Stimulated activated CD4-positive, alpha-beta T cell treated with anti-CD3 and anti-CD28 coated beads, TNF-alpha, amount 100 ng/mL, for 4 hours (primary cell): ENCODE data around the gene NECTIN1.

Experiments used
- DNase-seq, 3 experiments: peaks; one replicate each; pipeline ENCODE4 v3.0.0-alpha.2; 2020; ENCODE audit warnings: low read depth in 3 of 3

NECTIN1 gene

DNA sequence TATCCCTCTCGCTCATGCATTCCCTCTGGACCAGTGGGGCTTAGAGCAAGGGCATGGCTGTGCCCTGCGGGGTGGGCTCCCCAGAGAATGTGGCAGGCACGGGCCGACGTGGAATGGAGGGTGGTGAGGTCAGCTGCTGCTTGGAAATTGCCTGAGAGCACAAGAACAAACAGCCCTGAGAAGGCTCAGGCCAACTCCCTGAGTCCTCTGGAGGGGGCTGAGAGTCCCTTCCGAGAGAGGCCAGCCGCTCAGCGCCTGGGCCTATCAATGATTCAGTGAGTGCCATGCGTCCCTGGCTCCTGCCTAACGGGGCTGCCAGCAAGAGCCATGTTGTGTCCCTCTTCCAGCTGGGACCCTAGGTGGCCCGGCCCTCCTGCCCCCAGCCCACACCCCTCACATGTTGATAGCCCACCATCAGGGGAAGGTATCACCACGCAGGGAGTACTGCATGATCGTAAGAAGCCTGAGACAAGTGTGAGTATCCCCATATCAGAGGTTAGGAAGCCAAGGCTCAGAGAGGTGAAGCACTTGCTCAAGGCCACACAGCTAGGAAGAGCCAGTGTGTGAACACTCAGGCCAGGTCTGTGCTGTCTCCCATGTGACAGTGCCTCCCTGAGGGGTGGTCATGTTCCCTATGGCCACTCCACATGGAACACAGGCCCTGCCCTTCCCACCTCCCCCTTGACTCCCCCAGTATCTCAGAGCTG lies 55.8 kb downstream of the NECTIN1 start:
- no peak for DNase-seq

DNA sequence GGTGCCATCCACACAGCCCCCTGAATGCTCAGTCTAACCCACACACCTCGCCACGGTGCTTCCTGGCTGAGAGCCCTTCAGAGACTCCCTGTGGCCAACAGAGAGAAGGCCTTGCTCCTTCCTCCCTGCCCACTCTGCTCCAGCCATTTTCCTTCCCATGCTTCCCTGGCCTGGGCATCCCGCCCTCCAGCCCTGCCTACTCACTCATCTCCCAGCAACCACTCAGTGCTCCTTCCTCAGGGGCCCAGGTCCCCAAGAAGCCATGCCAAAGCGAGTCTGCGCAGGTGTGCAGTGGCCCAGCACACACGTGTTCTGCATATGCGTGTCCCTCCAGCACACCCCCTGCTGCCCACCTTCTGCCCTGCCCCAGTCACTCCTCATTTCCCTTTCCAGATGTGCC lies 56.4 kb downstream of the NECTIN1 start:
- DNase-seq, result no peak

DNA sequence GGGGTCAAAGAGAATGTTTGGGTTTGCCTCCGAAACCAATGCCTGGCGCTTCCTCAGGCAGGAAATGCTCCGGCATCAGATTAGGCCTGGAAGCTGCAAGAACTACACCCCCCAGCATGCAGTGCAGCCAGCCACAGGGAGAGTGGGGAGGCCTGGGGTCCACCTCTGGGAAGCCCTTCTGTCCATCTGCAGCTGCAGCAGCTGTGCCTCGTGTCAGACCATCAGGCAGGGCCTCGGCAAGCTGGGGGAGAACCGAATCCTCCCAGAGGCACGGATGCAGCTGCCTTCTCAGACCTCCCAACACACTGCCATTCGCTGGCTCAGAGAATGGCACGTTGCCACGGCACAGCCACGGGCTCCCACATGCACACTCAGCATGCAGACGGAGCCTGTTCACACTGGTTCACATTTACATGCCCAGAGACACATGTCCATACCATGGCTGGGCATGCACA lies 57.4 kb downstream of the NECTIN1 start:
- no peak for DNase-seq

DNA sequence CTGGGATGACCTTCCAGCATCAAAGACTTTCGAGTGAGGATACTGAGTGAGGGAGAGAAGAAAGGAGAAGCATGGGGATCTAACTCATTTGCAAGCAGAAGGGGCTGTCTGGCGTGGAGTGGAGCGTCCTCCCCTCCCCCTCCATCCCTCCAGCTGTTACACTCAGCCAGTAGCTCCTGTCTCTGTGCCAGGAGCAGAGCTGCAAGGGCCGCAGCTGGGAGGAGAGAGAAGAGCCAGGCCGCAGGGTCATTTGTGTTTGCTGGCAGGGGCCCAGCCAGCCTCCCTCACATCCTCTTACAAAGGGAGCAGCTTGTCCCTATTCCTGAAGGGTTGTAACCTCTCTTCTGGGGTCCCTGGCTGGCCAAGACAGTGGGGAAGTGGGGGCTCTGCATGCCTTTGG lies 57.9 kb downstream of the NECTIN1 start:
- no peak for DNase-seq

DNA sequence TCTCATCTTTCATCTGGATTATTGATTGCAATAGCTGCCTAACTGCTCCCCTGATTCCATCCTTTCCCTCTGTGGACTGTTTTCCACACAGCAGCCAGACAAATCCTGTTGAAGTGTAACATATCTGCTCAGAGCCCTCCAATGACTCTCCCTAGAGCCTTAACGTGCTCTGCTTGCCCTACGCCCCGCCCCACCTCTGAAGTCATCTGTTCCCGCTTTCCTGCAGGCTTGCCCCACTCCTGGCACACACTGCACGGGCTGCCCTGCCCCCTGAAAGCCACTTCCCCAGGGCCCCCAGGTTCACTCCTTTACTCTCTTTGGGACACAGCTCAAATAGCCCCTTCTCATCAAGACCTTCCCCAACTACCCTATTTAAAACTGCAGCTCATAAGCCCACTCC lies 59.5 kb downstream of the NECTIN1 start:
- no peak for DNase-seq

DNA sequence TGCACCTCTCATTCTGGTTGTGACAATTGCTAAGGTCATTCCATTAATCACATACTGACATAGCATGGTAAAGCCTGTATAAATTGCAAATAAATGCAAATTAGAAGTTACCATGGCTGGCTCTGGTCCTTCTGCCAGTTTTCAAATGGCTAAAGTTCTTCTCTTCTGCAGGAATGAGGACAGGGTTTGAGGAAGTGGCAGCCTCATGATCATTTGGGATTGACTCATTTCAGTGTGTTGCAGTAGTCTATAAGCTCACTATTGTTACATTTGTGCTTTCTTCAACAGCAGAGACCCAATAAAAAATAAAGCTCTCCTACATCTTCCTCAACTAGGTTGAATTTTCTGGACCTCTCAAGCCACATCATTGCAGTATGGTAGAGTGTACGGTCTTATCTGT lies 60.3 kb downstream of the NECTIN1 start:
- no peak for DNase-seq

DNA sequence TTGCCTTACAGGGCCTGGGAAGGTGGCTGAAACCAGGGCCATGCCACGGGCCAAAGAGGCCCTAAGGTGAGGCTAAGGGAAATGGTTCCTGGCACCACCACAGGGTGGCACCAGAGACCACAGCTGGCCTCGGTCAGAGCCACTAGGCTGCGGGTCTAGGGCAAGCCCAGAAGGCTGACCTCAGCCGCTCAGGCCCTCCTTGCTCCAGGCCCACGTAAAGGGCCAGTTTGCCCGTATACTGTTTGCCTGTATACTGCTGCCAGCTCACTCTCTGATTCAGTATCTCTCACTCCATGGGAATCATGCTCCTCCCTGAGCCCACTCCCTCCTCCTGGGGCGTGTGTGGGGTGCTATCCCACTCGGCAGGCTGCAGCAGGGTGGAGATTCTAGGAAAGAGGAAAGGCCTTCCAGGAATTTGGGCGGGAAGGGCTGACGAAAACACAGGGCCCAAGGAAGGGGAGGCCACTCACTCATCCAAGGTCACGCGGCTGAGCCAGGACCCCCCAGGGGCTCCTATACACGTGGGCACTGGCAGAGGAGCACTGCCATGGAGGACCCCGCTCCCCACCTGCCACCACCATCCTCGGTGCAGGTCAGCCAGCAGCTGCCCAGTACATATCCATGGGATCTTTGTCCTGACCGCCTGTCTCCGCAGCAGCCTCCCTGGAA lies 62.4 kb downstream of the NECTIN1 start:
- DNase-seq, result peak; percentile 30 to 36 (median 31)

DNA sequence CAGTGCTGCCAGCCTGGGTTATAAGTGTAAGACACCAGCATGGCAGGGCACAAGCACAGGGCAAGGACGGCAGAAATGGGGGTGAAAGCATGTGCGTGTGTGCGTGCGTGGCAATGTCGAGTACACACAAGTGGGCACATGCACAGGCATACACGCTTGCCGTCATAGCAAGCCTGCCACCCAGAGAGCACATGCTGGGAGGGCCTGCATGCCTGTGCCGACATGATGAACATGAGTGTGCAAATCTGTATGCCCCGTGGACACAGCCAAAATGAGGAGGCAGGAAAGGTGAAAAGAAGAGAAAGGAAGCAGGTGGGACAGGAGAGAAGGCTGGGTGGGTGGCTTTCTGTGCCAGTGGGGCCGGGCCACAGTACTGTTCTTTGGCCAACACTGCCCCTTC lies 62.9 kb downstream of the NECTIN1 start:
- DNase-seq, result no peak

DNA sequence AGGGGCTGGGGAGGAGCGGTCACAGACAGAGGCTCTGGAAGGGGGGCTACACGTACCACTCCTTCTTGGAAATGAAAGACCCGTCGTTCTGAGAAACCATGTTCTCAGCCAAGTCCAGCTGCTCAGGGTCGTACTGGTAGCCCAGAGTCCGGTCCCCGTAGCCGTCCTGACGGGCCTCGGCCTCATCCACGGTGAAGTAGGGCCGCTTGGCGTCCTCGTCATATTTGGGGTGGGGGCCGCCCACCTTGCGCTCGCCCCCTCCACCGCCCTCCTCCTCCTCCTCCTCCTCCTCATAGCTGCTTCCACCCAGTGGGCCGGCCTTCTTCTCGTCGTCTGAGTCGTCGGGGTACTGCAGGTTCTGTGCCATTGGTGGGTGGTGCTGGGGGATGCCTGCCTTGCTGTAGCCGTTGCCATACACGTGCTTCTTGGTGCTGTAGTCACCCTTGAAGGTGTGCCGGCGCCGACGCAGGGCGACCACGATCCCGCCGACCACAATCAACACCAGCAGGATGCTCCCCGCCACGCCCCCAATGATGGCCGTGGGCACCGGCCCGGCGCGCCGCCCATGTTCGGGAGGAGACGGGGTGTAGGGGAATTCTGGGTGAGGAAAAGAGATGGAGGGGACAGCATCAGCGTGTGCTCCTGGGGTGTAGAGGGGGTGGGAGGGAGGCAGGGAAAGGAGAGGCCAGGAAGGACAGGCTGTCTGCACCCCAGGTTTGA lies 64.1 kb downstream of the NECTIN1 start:
- DNase-seq, result no peak

DNA sequence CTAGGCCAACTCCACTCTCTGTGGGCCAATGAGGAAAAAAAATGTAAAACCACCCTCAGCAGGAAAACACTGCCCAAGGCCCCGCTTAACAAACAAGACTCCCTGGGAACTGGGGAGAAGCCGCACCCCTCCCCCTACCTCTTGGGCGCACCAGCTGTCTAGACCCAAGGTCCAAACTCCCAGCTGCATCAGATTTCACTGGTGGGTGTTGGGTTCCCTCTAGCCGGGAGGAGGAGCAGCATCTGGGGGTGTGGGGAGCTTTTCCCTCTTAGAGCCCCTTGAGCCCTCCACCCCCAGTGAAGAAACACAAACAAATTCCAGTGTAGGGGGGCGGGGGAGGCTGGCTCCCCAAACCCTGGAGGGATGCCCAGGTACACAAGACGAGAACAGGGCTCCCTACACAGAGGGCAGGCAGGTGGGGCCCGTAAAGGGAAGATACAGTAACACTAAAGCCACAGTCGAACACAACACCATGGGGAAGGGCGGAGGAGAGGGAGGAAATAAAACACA lies 64.9 kb downstream of the NECTIN1 start:
- DNase-seq, result no peak

DNA sequence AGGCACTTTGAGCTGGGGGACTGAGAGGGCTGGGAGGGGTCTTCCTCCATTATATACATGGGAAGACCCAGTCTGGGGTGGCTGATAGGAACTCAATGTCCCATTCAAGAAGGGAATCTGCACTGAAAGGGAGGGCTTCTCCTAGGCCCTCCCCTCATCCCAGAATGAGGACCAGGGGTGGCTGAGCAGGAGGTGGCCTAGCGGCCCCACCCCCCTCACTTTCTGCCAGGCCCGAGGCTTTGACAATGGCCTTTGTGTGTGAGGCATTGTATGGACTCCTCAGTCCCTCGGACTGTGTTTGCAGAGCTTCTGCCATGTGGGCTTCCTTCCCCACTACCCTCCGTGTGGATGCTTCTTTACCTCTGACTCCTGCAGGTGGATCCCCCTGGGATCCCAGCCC lies 65.7 kb downstream of the NECTIN1 start:
- DNase-seq, result no peak

DNA sequence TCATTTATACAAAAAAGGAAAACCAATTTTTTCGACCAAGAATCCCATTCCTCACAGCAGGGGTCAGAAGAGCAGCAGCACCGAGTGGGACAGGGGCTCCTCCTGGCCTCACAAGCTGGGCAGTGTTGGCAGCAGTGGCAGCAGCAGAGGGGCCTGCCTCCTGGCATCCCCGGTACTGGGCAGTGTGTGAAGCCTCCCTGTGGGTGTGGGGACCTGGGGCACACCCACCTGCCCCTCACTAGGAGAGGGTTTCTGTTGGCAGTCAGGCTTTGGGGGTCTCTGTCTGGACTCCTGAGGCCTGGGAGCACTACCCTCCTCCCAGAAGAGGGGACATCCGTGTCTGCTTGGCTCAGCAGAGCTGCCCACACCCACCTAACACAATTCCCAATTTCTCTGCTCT lies 67.8 kb downstream of the NECTIN1 start:
- no peak for DNase-seq

DNA sequence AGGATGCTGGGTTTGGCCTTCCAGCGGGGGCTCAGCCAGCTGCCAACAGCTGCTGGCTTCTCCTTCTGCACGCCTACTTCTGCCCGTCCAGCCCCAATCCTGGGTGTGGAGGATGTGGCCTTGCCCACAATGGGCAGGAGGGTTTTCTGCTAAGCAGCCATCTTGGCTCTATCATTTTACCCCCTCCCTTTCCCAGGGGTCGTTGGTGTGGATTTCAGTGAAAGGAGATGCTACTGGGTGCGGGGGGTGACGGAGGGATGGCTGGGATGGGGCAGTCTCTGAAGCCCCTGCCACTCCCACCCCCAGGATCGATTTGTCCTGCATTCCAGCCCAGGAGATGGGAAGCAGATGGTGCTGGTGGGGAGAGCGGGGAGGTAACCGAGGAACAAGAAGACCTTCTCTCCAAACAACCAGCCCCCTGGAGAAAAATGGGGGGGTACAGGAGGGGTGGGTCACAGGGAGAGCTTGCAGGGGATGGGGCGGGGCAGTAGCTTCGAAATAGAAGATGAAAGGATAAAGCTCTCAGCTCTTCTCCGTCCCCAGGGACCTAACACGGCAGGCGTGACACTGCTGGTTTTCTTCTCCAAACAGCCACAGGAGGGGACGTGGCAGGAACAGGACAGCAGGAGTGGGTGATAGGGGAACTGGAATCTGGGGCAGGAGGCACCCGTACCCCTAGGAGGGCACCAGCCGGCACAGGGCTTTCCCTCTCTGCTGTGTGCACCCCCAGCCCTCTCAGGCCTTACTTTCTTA lies 68.9 kb downstream of the NECTIN1 start:
- no peak for DNase-seq

DNA sequence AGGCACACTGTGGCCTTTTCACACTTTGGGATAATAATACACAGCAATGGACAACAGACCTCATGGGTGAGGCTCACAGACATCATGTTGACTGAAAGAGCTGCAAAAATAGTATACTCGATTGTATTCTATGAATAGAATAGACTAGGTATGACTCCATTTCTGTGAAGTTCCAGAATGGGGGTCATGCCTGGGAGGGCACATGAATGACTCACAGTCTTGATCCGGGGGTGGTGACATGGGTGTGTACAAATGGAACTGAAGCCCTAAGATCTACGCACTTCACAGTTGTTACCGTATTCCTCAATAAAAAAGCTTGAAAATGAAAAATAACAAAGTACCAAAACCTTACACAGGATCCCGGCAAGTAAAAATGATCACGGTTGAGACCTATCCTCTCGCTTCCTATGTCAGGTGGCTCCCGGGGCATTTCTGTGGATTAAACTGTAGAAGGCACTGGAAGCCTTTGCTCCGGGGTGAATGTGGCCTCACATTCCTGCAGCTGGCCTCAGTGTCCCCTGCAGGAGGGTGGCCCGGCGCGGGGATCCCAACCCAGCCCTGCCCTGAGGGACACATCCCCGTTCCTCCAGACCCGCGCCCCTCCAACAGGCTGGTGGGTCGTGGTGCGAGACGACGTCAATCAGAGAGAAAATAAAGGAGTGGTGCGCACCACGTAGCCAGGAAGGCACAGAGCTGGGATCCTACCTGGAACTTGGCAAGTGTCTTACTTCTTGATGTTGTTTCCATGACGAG lies 75.9 kb downstream of the NECTIN1 start:
- no peak for DNase-seq

DNA sequence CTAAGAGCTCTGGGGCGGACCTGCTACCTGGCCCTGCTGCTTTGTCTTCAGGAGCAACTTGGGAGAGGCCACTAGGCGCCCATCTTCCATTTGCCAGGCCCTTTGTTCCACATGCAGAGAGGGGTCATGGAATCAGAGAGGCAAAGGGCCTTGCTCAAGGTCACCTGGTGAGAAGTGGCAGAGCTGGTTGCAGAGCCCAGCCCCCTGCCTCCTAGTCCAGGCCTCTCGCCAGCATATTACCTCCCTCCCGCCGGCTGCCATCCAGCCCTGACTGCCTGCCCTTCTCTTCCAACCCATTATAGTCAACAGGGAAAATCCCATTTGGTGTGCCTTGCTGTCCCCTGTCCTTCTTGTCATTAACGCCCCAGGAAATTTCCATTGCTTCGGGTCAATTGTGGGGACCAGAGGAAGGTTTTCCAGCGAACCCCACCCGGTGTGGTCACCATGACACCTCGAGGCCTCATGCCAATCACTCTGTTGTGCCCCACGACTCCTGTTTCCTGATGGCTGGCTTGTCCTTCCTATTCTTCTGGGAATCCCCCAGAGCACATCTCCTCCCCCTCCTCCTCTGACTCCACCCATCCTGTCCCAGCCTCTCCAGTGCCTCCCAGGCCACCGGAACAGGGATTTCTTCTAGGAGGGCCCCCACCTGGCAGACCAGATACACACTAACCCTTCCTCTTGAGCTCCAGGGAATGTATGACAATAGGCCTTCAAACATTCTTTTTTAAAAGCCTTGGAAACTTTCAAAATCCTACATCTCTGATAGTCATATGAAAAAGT lies 77.0 kb downstream of the NECTIN1 start:
- DNase-seq, result no peak

DNA sequence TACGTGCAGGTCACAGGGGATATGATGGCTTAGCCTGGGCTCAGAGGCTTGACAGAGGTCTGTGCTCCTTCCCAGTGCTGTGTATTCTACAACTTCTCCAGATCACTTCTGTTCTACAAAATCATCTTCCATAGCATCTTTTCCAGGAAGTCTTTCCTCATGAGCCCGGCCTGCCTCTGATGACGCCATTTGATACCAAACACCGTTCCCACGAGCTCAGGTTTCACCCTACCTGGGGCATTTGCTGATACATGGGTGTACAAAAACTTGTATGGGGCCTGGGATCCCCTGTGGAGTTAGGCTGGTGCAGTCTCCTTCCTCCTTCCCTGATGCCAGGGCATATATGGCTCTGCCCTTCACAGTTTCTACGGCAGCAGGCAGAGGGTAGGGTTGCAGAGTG lies 78.7 kb downstream of the NECTIN1 start:
- DNase-seq, result no peak

DNA sequence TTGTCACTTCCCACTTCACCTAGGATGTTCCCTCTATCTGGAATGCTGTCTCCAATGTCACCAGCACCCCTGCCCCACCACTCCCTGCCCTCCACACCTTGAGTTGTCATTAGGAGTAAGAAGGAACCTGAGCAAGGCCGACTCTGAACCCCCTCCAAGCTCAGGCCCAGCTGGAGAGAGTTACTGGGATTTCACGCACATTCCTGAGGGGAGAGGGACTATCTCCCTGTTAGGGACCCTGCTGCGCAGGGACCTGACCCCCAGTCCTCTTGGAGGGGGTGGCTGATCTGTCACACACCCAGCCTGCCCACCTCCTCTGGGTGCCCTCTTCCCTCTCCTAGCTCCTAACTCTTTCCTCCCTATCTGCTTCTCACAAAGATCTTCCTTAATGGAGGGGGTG lies 81.7 kb downstream of the NECTIN1 start:
- DNase-seq, result no peak

DNA sequence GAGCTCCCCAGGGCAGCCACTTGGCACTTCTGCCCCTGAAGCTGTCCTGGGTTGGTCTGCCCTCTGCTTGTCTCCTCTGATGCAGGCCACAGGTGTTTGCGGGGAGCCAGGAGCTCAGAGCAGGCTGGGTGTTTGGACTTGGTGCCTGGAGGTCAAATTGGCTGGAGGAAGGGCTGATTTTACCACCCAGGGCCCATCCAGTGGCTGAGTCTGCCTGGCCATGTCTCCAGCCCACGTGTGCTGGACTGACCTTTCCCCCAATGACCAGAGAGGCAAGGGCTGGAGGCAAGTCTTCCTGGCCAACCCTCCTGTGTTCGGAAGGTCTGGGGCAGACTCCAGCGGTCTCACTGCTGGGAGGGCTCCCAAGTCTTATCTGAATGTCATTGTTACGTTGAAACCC lies 84.0 kb downstream of the NECTIN1 start:
- DNase-seq, result no peak

DNA sequence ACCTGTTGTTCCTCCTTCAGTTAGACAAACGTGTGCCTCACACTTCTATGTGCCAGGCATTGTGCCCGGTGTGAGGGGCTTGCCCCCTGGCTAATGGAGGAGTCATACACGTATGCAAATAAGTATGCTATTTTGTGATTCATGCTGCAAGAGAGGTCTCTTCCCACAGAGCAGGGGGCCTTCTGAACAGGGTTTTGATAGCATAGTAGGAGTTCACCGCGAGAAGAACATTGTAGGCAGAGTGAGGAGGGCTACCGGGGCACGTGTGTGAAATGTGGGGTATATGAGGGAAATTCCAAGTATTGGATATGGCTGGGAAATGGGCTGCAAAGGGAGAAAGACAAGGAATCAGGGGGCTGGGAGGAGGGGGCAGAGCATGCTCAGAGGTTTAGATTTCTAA lies 84.5 kb downstream of the NECTIN1 start:
- DNase-seq, result no peak

DNA sequence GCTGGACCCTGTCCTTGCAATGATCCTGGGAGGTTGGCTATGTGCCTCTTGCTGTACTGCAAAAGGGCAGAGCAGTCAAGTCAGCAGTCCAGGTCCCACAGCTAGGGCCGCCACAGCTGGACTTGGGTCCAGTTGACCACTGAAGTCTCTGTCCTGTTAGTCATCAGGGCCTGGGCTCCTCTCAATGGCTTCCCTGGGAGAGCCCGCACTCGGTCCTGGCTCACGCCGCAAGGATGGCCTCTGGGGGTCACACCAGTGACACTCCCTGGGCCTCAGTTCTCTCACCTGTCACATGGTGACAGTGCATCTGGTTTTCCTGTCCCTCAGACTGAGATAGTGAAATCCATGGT lies 85.1 kb downstream of the NECTIN1 start:
- DNase-seq, result no peak
